ENCODE results near the gene TMEM184B.

TMEM184B gene

DNA sequence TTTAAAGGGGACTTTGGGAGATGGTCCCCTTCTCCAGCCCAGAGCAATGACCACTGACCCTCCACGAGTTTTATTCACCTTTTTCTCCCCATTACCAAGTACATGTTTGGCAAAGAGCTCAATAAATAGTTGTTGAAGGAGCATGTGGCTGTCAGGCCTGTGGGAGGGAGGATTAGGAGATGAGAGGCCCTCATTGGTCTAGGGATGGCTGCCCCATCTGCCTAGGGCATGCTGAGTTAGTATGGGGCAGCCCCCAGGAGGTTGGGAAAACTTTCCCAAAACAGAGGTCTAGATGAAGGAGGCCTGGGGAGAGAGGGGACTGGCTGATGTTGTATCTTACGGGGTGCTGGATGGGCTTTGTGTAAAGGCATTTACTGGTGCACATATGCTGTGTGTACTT, 60.4 kb downstream of the TMEM184B start:
- DNase-seq (ENCODE audit: extremely low read depth, insufficient read length) = no peak
- TF ChIP-seq, protein P1, sequence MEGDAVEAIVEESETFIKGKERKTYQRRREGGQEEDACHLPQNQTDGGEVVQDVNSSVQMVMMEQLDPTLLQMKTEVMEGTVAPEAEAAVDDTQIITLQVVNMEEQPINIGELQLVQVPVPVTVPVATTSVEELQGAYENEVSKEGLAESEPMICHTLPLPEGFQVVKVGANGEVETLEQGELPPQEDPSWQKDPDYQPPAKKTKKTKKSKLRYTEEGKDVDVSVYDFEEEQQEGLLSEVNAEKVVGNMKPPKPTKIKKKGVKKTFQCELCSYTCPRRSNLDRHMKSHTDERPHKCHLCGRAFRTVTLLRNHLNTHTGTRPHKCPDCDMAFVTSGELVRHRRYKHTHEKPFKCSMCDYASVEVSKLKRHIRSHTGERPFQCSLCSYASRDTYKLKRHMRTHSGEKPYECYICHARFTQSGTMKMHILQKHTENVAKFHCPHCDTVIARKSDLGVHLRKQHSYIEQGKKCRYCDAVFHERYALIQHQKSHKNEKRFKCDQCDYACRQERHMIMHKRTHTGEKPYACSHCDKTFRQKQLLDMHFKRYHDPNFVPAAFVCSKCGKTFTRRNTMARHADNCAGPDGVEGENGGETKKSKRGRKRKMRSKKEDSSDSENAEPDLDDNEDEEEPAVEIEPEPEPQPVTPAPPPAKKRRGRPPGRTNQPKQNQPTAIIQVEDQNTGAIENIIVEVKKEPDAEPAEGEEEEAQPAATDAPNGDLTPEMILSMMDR (IDR thresholded peaks at IDR 0.05; ENCODE audit: insufficient read depth, low read length, poor library complexity, severe bottlenecking) = no peak
- Histone ChIP-seq H3K4me3 (replicated peaks; ENCODE audit: low read depth, low read length) (no peak overlapping the region), H3K27me3 (replicated peaks; ENCODE audit: control insufficient read depth, insufficient read depth, low read length) (no peaks in the 10 kb centered on the region), H3K36me3 (ENCODE audit: control insufficient read depth, insufficient read depth, low read length) (no peaks in the 10 kb centered on the region; the same call in 1 of the 2 replicates)

DNA sequence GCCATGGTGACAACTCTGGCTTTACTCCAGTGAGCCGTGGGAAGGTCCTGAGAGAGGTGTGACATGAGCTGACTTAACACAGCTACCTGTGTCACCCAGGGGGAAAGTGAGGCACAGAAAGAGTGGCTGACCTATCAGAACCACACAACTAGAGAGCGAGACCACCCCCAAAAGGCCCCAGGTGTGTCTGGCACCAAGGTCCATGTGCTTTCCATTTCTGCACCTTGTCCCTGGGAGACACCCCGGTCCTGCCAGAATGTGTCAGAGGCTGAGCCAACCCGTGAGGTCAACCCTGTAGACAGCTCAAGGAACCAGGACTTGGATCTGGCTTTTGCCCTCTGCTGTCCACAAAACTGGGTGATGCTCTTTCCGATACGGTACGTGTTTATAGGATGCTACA, 61.3 kb downstream of the TMEM184B start:
- no peaks in the 10 kb centered on the region for H3K27me3 ChIP-seq (replicated peaks; ENCODE audit: control insufficient read depth, insufficient read depth, low read length)
- H3K36me3 ChIP-seq (ENCODE audit: control insufficient read depth, insufficient read depth, low read length) = no peaks in the 10 kb centered on the region; the same call in 1 of the 2 replicates
- TF ChIP-seq, protein P1 (IDR thresholded peaks at IDR 0.05; ENCODE audit: insufficient read depth, low read length, poor library complexity, severe bottlenecking) = no peak
- H3K4me3 ChIP-seq (replicated peaks; ENCODE audit: low read depth, low read length) = no peak overlapping the region
- DNase-seq (ENCODE audit: extremely low read depth, insufficient read length) = no peak

DNA sequence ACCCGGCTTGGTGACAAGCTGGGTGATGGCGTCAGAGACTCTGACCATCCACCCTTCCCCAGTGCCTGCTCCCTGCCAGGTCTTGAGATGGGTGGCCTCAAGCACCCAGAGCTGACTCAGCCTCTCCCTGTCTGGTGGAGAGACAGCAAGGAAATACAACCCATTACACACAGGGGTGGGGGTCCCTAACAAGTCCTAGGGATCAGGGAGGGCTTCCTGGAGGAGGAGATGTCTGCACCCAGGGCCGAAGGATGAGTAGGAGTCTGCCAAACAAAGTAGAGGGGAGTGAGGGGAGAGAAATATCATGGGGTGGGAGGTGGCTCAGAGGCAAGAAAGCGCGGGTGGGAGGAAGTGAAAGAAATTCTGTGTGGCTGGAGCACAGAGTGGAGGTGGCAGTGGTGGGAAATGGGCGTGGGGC, 64.2 kb downstream of the TMEM184B start:
- Histone ChIP-seq H3K27me3 (replicated peaks; ENCODE audit: control insufficient read depth, insufficient read depth, low read length) (no peaks in the 10 kb centered on the region), H3K4me3 (replicated peaks; ENCODE audit: low read depth, low read length) (no peak overlapping the region), H3K36me3 (ENCODE audit: control insufficient read depth, insufficient read depth, low read length) (no peaks in the 10 kb centered on the region; the same call in 1 of the 2 replicates)
- no peak for DNase-seq (ENCODE audit: extremely low read depth, insufficient read length)
- TF ChIP-seq, protein P1 (IDR thresholded peaks at IDR 0.05; ENCODE audit: insufficient read depth, low read length, poor library complexity, severe bottlenecking) = no peak

DNA sequence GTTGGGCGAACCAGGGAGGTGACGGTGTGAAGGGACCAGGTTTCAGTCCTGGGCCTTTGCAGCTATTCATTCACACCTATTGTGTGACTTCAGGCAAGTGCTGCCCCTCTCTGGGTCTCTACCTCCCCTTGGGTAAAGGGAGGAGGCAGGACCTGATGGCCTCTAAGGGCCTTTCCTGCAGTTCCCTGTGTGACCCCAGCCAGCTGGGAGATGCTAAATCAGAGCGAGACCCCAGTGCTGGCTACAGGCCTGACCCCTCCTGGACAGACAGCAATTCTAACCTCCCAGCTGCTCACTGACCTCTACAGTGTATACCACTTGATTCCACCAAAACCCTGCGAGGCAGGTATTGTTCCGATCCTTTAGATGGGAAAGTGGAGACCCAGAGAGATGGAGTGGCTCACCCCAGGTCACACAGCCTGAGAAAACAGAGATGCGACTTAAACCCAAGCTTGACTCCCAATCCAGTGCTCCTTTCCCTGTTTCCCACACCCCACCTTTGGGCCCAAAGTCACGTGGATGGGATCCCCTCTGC, 64.8 kb downstream of the TMEM184B start:
- H3K27me3 ChIP-seq (replicated peaks; ENCODE audit: control insufficient read depth, insufficient read depth, low read length) = no peaks in the 10 kb centered on the region
- DNase-seq (ENCODE audit: extremely low read depth, insufficient read length) = no peak
- TF ChIP-seq, protein P1 (IDR thresholded peaks at IDR 0.05; ENCODE audit: insufficient read depth, low read length, poor library complexity, severe bottlenecking) = no peak
- H3K4me3 ChIP-seq (replicated peaks; ENCODE audit: low read depth, low read length) = no peak overlapping the region
- H3K36me3 ChIP-seq (ENCODE audit: control insufficient read depth, insufficient read depth, low read length) = no peaks in the 10 kb centered on the region; the same call in 1 of the 2 replicates

DNA sequence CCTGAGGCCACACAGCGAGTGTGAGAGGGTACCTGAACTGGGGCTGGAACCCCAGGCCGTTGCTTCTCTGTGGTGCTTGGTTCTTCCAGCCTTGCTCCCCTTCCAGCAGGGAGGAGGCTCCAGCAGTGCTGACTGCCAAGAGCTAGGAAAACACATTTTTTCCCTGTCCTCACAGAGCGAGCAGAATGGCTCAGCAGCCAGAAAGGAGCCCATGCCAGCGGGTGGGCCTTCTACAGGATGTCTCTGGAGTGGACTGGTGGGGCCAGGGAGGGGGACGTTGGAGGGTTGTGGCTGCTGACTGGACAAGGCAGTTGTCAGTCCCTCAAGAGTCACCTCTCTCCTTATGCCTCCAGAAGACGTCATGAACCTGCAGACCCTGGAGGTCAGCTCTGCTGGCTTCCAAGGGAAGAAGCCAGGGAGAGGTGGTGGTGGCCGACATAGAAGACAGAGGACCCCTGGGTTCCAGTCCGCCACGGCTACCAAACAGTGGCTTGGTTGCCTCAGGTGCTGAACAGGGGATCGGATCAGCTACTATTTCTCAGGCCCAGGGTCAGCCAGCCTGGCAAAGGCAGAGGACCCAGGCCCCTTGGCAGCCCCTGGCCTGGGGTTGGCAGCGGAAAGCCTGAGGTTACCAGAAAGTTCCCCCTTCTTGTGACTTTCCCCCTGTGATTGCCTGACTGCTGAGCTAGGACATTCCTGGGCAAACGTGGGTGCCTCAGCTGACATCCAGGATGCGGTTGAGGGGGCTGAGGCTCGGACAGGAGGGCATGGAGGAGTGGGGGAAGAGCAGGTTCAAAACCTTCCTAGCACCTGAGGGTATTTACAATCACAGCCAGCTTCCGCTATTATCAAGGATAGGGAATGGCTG, 67.3 kb downstream of the TMEM184B start:
- Histone ChIP-seq H3K4me3 (replicated peaks; ENCODE audit: low read depth, low read length) (no peak overlapping the region), H3K27me3 (replicated peaks; ENCODE audit: control insufficient read depth, insufficient read depth, low read length) (no peaks in the 10 kb centered on the region), H3K36me3 (ENCODE audit: control insufficient read depth, insufficient read depth, low read length) (no peaks in the 10 kb centered on the region)
- TF ChIP-seq, protein P1 (IDR thresholded peaks at IDR 0.05; ENCODE audit: insufficient read depth, low read length, poor library complexity, severe bottlenecking) = no peak
- no peak for DNase-seq (ENCODE audit: extremely low read depth, insufficient read length)

Data from GM06990 (cell line).